ENCODE data around the gene DNAH3.
"Not testable (repeated sequence)": the region's sequence is repeated elsewhere in the genome, so short reads cannot be mapped to it uniquely, and the experiment has no call there.

Gene DNAH3

GRCh38 chr16:21056396-21056795 is 94.2 kb downstream of the DNAH3 start:
- Histone ChIP-seq H3K9ac (ENCODE audit: low read depth in 1 of 2, low read length in 2 of 2) (no peak overlapping the region), H3K4me1 (ENCODE audit: control insufficient read depth in 2 of 2, insufficient read depth in 2 of 2, low read length in 2 of 2) (no peaks in the 10 kb centered on the region), H3K36me3 (ENCODE audit: control insufficient read depth in 2 of 2, insufficient read depth in 2 of 2, low read length in 2 of 2) (no peaks in the 10 kb centered on the region), H3K27me3 (ENCODE audit: control insufficient read depth in 2 of 2, insufficient read depth in 2 of 2, low read length in 2 of 2) (no peaks in the 10 kb centered on the region), H3K9me3 (ENCODE audit: control insufficient read depth in 2 of 2, low read length in 2 of 2) (no peaks in the 10 kb centered on the region), H3K27ac (ENCODE audit: low read depth in 2 of 2, low read length in 2 of 2) (no peak overlapping the region), H3K4me3 (ENCODE audit: low read length in 2 of 2) (no peak overlapping the region)

GRCh38 chr16:21055738-21056137 is 94.9 kb downstream of the DNAH3 start:
- not testable (repeated sequence) for H3K4me3 ChIP-seq (ENCODE audit: low read length in 2 of 2); H3K27ac ChIP-seq (ENCODE audit: low read depth in 2 of 2, low read length in 2 of 2); H3K27me3 ChIP-seq (ENCODE audit: control insufficient read depth in 2 of 2, insufficient read depth in 2 of 2, low read length in 2 of 2); H3K9ac ChIP-seq (ENCODE audit: low read depth in 1 of 2, low read length in 2 of 2); H3K9me3 ChIP-seq (ENCODE audit: control insufficient read depth in 2 of 2, low read length in 2 of 2); H3K36me3 ChIP-seq (ENCODE audit: control insufficient read depth in 2 of 2, insufficient read depth in 2 of 2, low read length in 2 of 2); H3K4me1 ChIP-seq (ENCODE audit: control insufficient read depth in 2 of 2, insufficient read depth in 2 of 2, low read length in 2 of 2)

- Histone ChIP-seq H3K27ac (ENCODE audit: low read depth in 2 of 2, low read length in 2 of 2) (no peak overlapping the region), H3K36me3 (ENCODE audit: control insufficient read depth in 2 of 2, insufficient read depth in 2 of 2, low read length in 2 of 2) (no peaks in the 10 kb centered on the region), H3K4me1 (ENCODE audit: control insufficient read depth in 2 of 2, insufficient read depth in 2 of 2, low read length in 2 of 2) (no peaks in the 10 kb centered on the region), H3K9ac (ENCODE audit: low read depth in 1 of 2, low read length in 2 of 2) (no peak overlapping the region), H3K9me3 (ENCODE audit: control insufficient read depth in 2 of 2, low read length in 2 of 2) (no peaks in the 10 kb centered on the region), H3K4me3 (ENCODE audit: low read length in 2 of 2) (no peak overlapping the region), H3K27me3 (ENCODE audit: control insufficient read depth in 2 of 2, insufficient read depth in 2 of 2, low read length in 2 of 2) (no peaks in the 10 kb centered on the region)
Measured at GRCh38 chr16:21053590-21053989, 97.1 kb downstream of the DNAH3 start.

GRCh38 chr16:21048091-21048912 is 102.3 kb downstream of the DNAH3 start:
- not testable (repeated sequence) for H3K27me3 ChIP-seq (ENCODE audit: control insufficient read depth in 2 of 2, insufficient read depth in 2 of 2, low read length in 2 of 2); H3K9ac ChIP-seq (ENCODE audit: low read depth in 1 of 2, low read length in 2 of 2); H3K27ac ChIP-seq (ENCODE audit: low read depth in 2 of 2, low read length in 2 of 2); H3K36me3 ChIP-seq (ENCODE audit: control insufficient read depth in 2 of 2, insufficient read depth in 2 of 2, low read length in 2 of 2); H3K4me1 ChIP-seq (ENCODE audit: control insufficient read depth in 2 of 2, insufficient read depth in 2 of 2, low read length in 2 of 2); H3K9me3 ChIP-seq (ENCODE audit: control insufficient read depth in 2 of 2, low read length in 2 of 2)
- H3K4me3 ChIP-seq (ENCODE audit: low read length in 2 of 2): peak overlapping the region in 1 of 2 donors; percentile 44

- Histone ChIP-seq H3K9me3 (ENCODE audit: control insufficient read depth in 2 of 2, low read length in 2 of 2) (no peaks in the 10 kb centered on the region), H3K27ac (ENCODE audit: low read depth in 2 of 2, low read length in 2 of 2) (no peak overlapping the region), H3K27me3 (ENCODE audit: control insufficient read depth in 2 of 2, insufficient read depth in 2 of 2, low read length in 2 of 2) (no peaks in the 10 kb centered on the region), H3K4me3 (ENCODE audit: low read length in 2 of 2) (no peak overlapping the region), H3K4me1 (ENCODE audit: control insufficient read depth in 2 of 2, insufficient read depth in 2 of 2, low read length in 2 of 2) (no peaks in the 10 kb centered on the region), H3K36me3 (ENCODE audit: control insufficient read depth in 2 of 2, insufficient read depth in 2 of 2, low read length in 2 of 2) (peaks cover 0 to 4% of the 10 kb centered on the region in 2 donors), H3K9ac (ENCODE audit: low read depth in 1 of 2, low read length in 2 of 2) (no peak overlapping the region)
Measured at GRCh38 chr16:21038197-21038596, 112.4 kb downstream of the DNAH3 start.

- Histone ChIP-seq H3K27ac (ENCODE audit: low read depth in 2 of 2, low read length in 2 of 2) (no peak overlapping the region), H3K4me3 (ENCODE audit: low read length in 2 of 2) (no peak overlapping the region), H3K9me3 (ENCODE audit: control insufficient read depth in 2 of 2, low read length in 2 of 2) (no peaks in the 10 kb centered on the region), H3K36me3 (ENCODE audit: control insufficient read depth in 2 of 2, insufficient read depth in 2 of 2, low read length in 2 of 2) (peaks cover 0 to 4% of the 10 kb centered on the region in 2 donors), H3K9ac (ENCODE audit: low read depth in 1 of 2, low read length in 2 of 2) (peak overlapping the region in 1 of 2 donors; percentile 26), H3K27me3 (ENCODE audit: control insufficient read depth in 2 of 2, insufficient read depth in 2 of 2, low read length in 2 of 2) (no peaks in the 10 kb centered on the region), H3K4me1 (ENCODE audit: control insufficient read depth in 2 of 2, insufficient read depth in 2 of 2, low read length in 2 of 2) (no peaks in the 10 kb centered on the region)
Measured at GRCh38 chr16:21037736-21038135, 112.9 kb downstream of the DNAH3 start.

GRCh38 chr16:21037168-21037567 is 113.5 kb downstream of the DNAH3 start:
- Histone ChIP-seq H3K4me3 (ENCODE audit: low read length in 2 of 2) (no peak overlapping the region), H3K9ac (ENCODE audit: low read depth in 1 of 2, low read length in 2 of 2) (no peak overlapping the region), H3K36me3 (ENCODE audit: control insufficient read depth in 2 of 2, insufficient read depth in 2 of 2, low read length in 2 of 2) (peaks cover 0 to 4% of the 10 kb centered on the region in 2 donors), H3K4me1 (ENCODE audit: control insufficient read depth in 2 of 2, insufficient read depth in 2 of 2, low read length in 2 of 2) (no peaks in the 10 kb centered on the region), H3K27ac (ENCODE audit: low read depth in 2 of 2, low read length in 2 of 2) (no peak overlapping the region), H3K9me3 (ENCODE audit: control insufficient read depth in 2 of 2, low read length in 2 of 2) (no peaks in the 10 kb centered on the region), H3K27me3 (ENCODE audit: control insufficient read depth in 2 of 2, insufficient read depth in 2 of 2, low read length in 2 of 2) (no peaks in the 10 kb centered on the region)

- H3K27ac ChIP-seq (ENCODE audit: low read depth in 2 of 2, low read length in 2 of 2): no peak overlapping the region
- no peaks in the 10 kb centered on the region for H3K27me3 ChIP-seq (ENCODE audit: control insufficient read depth in 2 of 2, insufficient read depth in 2 of 2, low read length in 2 of 2)
- peaks cover 0 to 4% of the 10 kb centered on the region in 2 donors for H3K36me3 ChIP-seq (ENCODE audit: control insufficient read depth in 2 of 2, insufficient read depth in 2 of 2, low read length in 2 of 2)
- H3K4me1 ChIP-seq (ENCODE audit: control insufficient read depth in 2 of 2, insufficient read depth in 2 of 2, low read length in 2 of 2): no peaks in the 10 kb centered on the region
- H3K9me3 ChIP-seq (ENCODE audit: control insufficient read depth in 2 of 2, low read length in 2 of 2): no peaks in the 10 kb centered on the region
- H3K9ac ChIP-seq (ENCODE audit: low read depth in 1 of 2, low read length in 2 of 2): no peak overlapping the region
- no peak overlapping the region for H3K4me3 ChIP-seq (ENCODE audit: low read length in 2 of 2)
Measured at GRCh38 chr16:21036471-21036870, 114.2 kb downstream of the DNAH3 start.

GRCh38 chr16:21033704-21034103 is 116.9 kb downstream of the DNAH3 start:
- Histone ChIP-seq H3K4me3 (ENCODE audit: low read length in 2 of 2) (no peak overlapping the region), H3K27me3 (ENCODE audit: control insufficient read depth in 2 of 2, insufficient read depth in 2 of 2, low read length in 2 of 2) (no peaks in the 10 kb centered on the region), H3K9ac (ENCODE audit: low read depth in 1 of 2, low read length in 2 of 2) (no peak overlapping the region), H3K4me1 (ENCODE audit: control insufficient read depth in 2 of 2, insufficient read depth in 2 of 2, low read length in 2 of 2) (no peaks in the 10 kb centered on the region), H3K9me3 (ENCODE audit: control insufficient read depth in 2 of 2, low read length in 2 of 2) (no peaks in the 10 kb centered on the region), H3K27ac (ENCODE audit: low read depth in 2 of 2, low read length in 2 of 2) (no peak overlapping the region), H3K36me3 (ENCODE audit: control insufficient read depth in 2 of 2, insufficient read depth in 2 of 2, low read length in 2 of 2) (peaks cover 4 to 5% of the 10 kb centered on the region in 2 donors)

GRCh38 chr16:21033264-21033663 is 117.4 kb downstream of the DNAH3 start:
- H3K36me3 ChIP-seq (ENCODE audit: control insufficient read depth in 2 of 2, insufficient read depth in 2 of 2, low read length in 2 of 2): peaks cover 4 to 5% of the 10 kb centered on the region in 2 donors
- H3K4me3 ChIP-seq (ENCODE audit: low read length in 2 of 2): no peak overlapping the region
- no peak overlapping the region for H3K27ac ChIP-seq (ENCODE audit: low read depth in 2 of 2, low read length in 2 of 2)
- no peaks in the 10 kb centered on the region for H3K27me3 ChIP-seq (ENCODE audit: control insufficient read depth in 2 of 2, insufficient read depth in 2 of 2, low read length in 2 of 2)
- no peak overlapping the region for H3K9ac ChIP-seq (ENCODE audit: low read depth in 1 of 2, low read length in 2 of 2)
- H3K9me3 ChIP-seq (ENCODE audit: control insufficient read depth in 2 of 2, low read length in 2 of 2): no peaks in the 10 kb centered on the region
- no peaks in the 10 kb centered on the region for H3K4me1 ChIP-seq (ENCODE audit: control insufficient read depth in 2 of 2, insufficient read depth in 2 of 2, low read length in 2 of 2)
